ENCODE results near the gene DAPP1.
A peak's percentile ranks its signal among the peaks of the same experiment; 100 is the strongest.

DAPP1 gene

DNA sequence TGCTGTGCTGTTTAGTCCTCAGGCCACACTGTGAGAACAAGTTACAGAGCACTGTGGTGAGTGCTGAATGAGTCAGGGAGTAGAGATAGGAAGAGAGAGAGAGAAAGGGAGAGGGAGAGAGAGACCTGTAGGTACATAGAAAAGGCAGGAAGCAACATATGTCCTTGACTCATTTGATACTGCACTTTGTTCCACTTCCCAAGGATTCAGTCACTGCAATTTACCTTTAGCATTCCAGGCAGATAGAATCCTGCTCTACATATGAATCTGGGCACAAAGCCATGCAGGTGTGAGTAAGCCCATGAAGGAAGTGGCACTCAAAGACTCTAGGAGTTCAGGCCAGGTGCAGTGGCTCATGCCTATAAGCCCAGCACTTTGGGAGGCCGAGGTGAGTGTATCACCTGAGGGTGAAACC lies 1.0 kb upstream of the DAPP1 start:
- H3F3A ChIP-seq (ENCODE audit: insufficient read depth, low read length): no peaks in the 10 kb centered on the region
- peak overlapping the region; percentile 90; the same call in 1 of the 2 replicates for H3K4me2 ChIP-seq (ENCODE audit: low read length)
- H3K27me3 ChIP-seq (ENCODE audit: insufficient read depth, low read length): no peaks in the 10 kb centered on the region
- no peaks in the 10 kb centered on the region for H4K20me1 ChIP-seq (ENCODE audit: insufficient read depth, low read length)
- peaks cover 38% of the 10 kb centered on the region for H3K79me2 ChIP-seq (ENCODE audit: insufficient read depth, low read length)
- H3K9me3 ChIP-seq (ENCODE audit: low read length): no peaks in the 10 kb centered on the region
- H3K9ac ChIP-seq (ENCODE audit: low read length): no peak overlapping the region; the same call in 1 of the 2 replicates
- no peaks in the 10 kb centered on the region for H3K9me2 ChIP-seq (ENCODE audit: low read depth, low read length)
- H2AFZ ChIP-seq (ENCODE audit: low read length): no peak overlapping the region
- no peaks in the 10 kb centered on the region for H3K36me3 ChIP-seq (ENCODE audit: insufficient read depth, low read length)
- H3K4me1 ChIP-seq (ENCODE audit: insufficient read depth, low read length, severe bottlenecking): peaks cover 45% of the 10 kb centered on the region
- no peak for TF ChIP-seq CTCF (IDR thresholded peaks at IDR 0.05; ENCODE audit: low read length)
- no peak for TF ChIP-seq EZH2 (IDR thresholded peaks at IDR 0.05; ENCODE audit: borderline replicate concordance, low read length)
- no peak overlapping the region for H3K4me3 ChIP-seq (ENCODE audit: low read depth, low read length, poor library complexity, severe bottlenecking)
- H3K27ac ChIP-seq (ENCODE audit: low read depth, low read length, poor library complexity, severe bottlenecking): peak overlapping the region; percentile 88

- Histone ChIP-seq H3K4me1 (ENCODE audit: insufficient read depth, low read length, severe bottlenecking) (peaks cover 63% of the 10 kb centered on the region), H3K9ac (ENCODE audit: low read length) (peak overlapping the region; percentile 84), H3K4me2 (ENCODE audit: low read length) (peak overlapping the region; percentile 90), H3F3A (ENCODE audit: insufficient read depth, low read length) (no peaks in the 10 kb centered on the region), H3K27me3 (ENCODE audit: insufficient read depth, low read length) (no peaks in the 10 kb centered on the region), H2AFZ (ENCODE audit: low read length) (no peak overlapping the region), H3K4me3 (ENCODE audit: low read depth, low read length, poor library complexity, severe bottlenecking) (peak overlapping the region; percentile 80), H4K20me1 (ENCODE audit: insufficient read depth, low read length) (no peaks in the 10 kb centered on the region), H3K9me3 (ENCODE audit: low read length) (no peaks in the 10 kb centered on the region), H3K27ac (ENCODE audit: low read depth, low read length, poor library complexity, severe bottlenecking) (peak overlapping the region; percentile 88), H3K9me2 (ENCODE audit: low read depth, low read length) (no peaks in the 10 kb centered on the region), H3K79me2 (ENCODE audit: insufficient read depth, low read length) (peaks cover 42% of the 10 kb centered on the region), H3K36me3 (ENCODE audit: insufficient read depth, low read length) (no peaks in the 10 kb centered on the region)
- TF ChIP-seq CTCF (IDR thresholded peaks at IDR 0.05; ENCODE audit: low read length) (no peak), EZH2 (IDR thresholded peaks at IDR 0.05; ENCODE audit: borderline replicate concordance, low read length) (no peak)
Measured at GRCh38 chr4:99817309-99817890, 773 bp downstream of the DAPP1 start.

DNA sequence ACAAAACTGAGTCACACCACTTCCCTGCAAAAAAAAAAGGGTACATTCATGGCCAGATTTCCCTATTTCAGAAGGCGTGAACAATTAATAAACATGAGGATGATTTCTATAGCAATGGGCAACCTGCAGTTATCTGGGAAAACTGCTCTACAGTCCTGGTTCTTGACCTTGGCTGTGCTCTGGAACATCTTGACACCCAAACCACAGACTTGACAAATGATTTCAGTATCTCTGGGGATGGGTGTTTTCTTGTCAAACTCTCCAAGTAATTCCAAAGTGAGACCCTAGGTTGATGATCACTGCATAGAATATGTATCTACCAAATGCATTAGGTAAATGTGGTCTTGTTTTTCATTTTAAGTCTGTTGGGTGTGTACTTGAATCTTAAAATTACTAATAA lies 2.0 kb downstream of the DAPP1 start:
- Histone ChIP-seq H3K27ac (ENCODE audit: low read depth, low read length, poor library complexity, severe bottlenecking) (peak overlapping the region; percentile 88), H4K20me1 (ENCODE audit: insufficient read depth, low read length) (no peaks in the 10 kb centered on the region), H2AFZ (ENCODE audit: low read length) (no peak overlapping the region), H3K4me3 (ENCODE audit: low read depth, low read length, poor library complexity, severe bottlenecking) (peak overlapping the region; percentile 80), H3K9ac (ENCODE audit: low read length) (peak overlapping the region; percentile 84; the same call in 1 of the 2 replicates), H3K4me2 (ENCODE audit: low read length) (peak overlapping the region; percentile 90), H3K36me3 (ENCODE audit: insufficient read depth, low read length) (0 out of 2 replicates have a peak, but pooled peaks cover 5% of the 10 kb centered on the region), H3K4me1 (ENCODE audit: insufficient read depth, low read length, severe bottlenecking) (peaks cover 76% of the 10 kb centered on the region), H3F3A (ENCODE audit: insufficient read depth, low read length) (no peaks in the 10 kb centered on the region), H3K9me2 (ENCODE audit: low read depth, low read length) (no peaks in the 10 kb centered on the region), H3K27me3 (ENCODE audit: insufficient read depth, low read length) (no peaks in the 10 kb centered on the region), H3K79me2 (ENCODE audit: insufficient read depth, low read length) (peaks cover 54% of the 10 kb centered on the region), H3K9me3 (ENCODE audit: low read length) (no peaks in the 10 kb centered on the region)
- no peak for TF ChIP-seq CTCF (IDR thresholded peaks at IDR 0.05; ENCODE audit: low read length)
- TF ChIP-seq EZH2 (IDR thresholded peaks at IDR 0.05; ENCODE audit: borderline replicate concordance, low read length): no peak

Data from OCI-LY1 (cell line).